ENCODE data around the gene GOLGA1. TPM values are rescaled to one million over a fixed set of nuclear protein-coding genes. Genes with fewer than 3 reads are reported as not detected.
A peak's percentile ranks its signal among the peaks of the same experiment; 100 is the strongest.

GOLGA1 gene
- total RNA-seq, 2 donors from 2014 or later, result 19.1 to 23.2 TPM

DNA sequence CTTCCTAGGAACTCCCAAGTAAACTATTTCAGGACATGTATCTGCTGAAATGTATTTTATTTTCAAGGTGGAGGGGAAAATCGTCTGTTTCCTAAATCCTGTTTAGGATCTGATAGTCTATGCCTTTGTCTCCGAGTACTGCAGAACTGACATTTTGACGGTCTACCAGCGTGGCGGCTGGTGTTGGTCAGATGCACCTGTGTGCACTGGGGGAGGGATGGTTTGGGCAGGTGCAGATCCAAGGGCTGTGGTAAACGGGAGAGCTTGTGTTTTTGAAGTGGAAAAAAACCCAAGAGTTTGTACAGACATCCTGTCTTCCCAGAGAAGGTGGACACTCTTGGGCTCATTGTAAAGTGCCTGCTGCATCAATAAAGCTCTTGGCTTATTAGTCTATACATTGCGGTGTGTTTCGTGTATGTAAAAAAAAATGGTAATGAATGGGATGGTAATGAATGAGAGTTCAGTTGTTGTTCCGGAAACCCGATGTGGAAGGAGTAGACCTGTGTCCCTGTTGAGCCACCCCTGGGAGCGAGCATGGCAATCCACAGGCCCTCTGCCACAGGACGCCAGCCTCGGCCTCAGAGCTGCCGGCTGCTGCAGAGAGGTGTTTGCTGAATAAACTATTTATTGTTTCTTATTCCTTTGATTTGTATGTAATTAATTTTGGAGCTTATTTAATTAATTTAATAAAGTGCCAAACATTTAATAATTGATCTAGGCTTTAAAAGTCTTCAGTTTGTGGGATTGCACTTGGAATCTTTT, 63.7 kb downstream of the GOLGA1 start:
- Histone ChIP-seq H3K9me3 (no peaks in the 10 kb centered on the region), H3K4me3 (no peak overlapping the region), H3K9ac (ENCODE audit: low read depth in 2 of 2, low read length in 2 of 2) (no peak overlapping the region), H3K4me1 (peaks cover 8% of the 10 kb centered on the region), H3K27me3 (no peaks in the 10 kb centered on the region), H3K27ac (no peak overlapping the region), H3K36me3 (peaks cover 24% of the 10 kb centered on the region)
- DNase-seq, result no peak
- TF ChIP-seq, protein P1, sequence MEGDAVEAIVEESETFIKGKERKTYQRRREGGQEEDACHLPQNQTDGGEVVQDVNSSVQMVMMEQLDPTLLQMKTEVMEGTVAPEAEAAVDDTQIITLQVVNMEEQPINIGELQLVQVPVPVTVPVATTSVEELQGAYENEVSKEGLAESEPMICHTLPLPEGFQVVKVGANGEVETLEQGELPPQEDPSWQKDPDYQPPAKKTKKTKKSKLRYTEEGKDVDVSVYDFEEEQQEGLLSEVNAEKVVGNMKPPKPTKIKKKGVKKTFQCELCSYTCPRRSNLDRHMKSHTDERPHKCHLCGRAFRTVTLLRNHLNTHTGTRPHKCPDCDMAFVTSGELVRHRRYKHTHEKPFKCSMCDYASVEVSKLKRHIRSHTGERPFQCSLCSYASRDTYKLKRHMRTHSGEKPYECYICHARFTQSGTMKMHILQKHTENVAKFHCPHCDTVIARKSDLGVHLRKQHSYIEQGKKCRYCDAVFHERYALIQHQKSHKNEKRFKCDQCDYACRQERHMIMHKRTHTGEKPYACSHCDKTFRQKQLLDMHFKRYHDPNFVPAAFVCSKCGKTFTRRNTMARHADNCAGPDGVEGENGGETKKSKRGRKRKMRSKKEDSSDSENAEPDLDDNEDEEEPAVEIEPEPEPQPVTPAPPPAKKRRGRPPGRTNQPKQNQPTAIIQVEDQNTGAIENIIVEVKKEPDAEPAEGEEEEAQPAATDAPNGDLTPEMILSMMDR (IDR thresholded peaks at IDR 0.05), result no peak
- intact Hi-C loops (cut with DNase I), result no loop called here

DNA sequence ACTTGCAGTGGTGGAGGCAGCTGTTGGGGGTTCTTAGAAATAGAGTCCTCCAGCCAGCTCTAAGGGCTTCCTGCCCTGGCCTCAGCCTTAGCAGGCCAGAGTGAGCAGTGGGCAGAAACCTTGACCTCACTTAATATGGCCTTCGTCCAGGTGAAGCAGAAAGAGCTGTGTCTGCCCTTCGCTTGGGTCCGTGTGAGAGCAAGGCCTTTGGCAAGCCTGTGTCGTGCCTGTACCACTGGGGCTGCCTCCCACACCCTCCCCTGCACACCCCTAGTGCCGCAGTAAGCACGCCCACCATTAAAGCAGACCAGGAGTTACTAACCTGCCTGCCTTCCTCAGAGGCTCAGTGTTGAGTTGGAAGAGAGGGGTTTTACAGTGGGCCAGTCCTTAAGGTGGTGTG, 65.4 kb downstream of the GOLGA1 start:
- H3K27ac ChIP-seq, result no peak overlapping the region
- intact Hi-C loops (cut with DNase I), result no loop called here
- no peaks in the 10 kb centered on the region for H3K27me3 ChIP-seq
- TF ChIP-seq, protein P1 (IDR thresholded peaks at IDR 0.05), result no peak
- no peak overlapping the region for H3K9ac ChIP-seq (ENCODE audit: low read depth in 2 of 2, low read length in 2 of 2)
- H3K4me3 ChIP-seq, result no peak overlapping the region
- peaks cover 24% of the 10 kb centered on the region for H3K36me3 ChIP-seq
- peaks cover 14% of the 10 kb centered on the region for H3K4me1 ChIP-seq
- DNase-seq, result no peak
- H3K9me3 ChIP-seq, result no peaks in the 10 kb centered on the region

DNA sequence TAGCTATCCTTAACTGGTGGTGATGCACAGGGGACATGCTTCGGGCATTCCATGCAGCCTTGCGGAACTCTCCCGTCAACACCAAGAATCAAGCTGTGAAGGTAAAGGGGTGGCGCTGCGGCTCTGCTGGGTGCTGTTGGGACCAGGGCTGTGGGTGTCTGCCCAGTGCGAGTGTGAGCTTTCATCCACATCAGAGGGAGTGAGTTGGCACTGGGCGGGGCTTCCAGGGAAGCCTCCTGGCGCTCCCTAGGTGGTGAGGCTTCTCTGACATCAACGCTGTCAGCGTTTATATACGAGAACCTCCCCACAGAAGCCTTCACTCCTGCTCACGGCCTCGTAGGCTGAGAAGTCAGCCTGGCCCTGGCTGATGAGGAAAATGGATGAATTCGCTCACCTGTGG, 67.2 kb downstream of the GOLGA1 start:
- TF ChIP-seq, protein P1 (IDR thresholded peaks at IDR 0.05), result no peak
- intact Hi-C loops (cut with DNase I), result no loop called here
- no peaks in the 10 kb centered on the region for H3K9me3 ChIP-seq
- peaks cover 14% of the 10 kb centered on the region for H3K4me1 ChIP-seq
- no peak for DNase-seq
- H3K9ac ChIP-seq (ENCODE audit: low read depth in 2 of 2, low read length in 2 of 2), result no peak overlapping the region
- no peaks in the 10 kb centered on the region for H3K27me3 ChIP-seq
- H3K4me3 ChIP-seq, result no peak overlapping the region
- no peak overlapping the region for H3K27ac ChIP-seq
- peaks cover 24% of the 10 kb centered on the region for H3K36me3 ChIP-seq

DNA sequence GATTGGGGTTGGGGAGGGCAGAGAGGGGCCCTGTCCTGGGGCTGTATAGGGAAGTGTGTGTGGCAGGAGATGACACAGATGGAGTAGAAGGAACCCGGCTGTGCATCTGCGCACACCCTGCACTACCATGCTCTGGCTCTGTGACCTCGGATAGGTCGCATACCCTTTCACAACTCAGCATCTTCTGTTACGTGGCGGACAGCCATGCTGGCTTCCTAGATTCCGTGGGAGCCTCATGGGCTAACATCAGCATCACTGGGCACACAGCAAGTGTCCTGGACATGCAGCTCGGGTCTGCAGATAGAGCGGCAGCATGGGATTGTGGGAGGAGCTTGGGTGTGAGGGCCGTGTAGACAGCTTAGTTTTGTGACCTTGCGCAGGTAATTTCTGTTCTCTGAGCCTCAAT, 69.7 kb downstream of the GOLGA1 start:
- H3K4me1 ChIP-seq, result peaks cover 18% of the 10 kb centered on the region

DNA sequence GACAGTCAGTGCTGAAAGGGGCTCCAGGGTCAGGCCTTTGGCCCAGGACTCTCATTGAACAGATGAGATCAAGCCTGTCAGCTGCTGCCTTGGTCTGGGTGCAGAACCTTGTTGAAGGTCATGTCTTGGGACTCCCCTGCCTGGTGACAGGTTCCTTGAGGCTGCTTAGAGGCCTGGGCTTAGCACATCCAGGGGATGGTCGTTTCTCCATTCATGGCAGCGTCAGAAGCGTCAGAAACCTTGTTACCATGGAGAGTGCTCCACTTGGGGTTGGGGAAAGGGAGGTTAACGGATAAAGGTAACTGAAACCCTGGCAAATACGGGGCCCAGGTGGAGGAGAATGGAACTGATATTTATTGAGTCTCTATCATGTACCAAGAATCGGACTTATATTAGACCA, 70.2 kb downstream of the GOLGA1 start:
- intact Hi-C loops (cut with DNase I), result no loop called here
- Histone ChIP-seq H3K9ac (ENCODE audit: low read depth in 2 of 2, low read length in 2 of 2) (peak overlapping the region; percentile 62 to 97), H3K36me3 (peaks cover 23% of the 10 kb centered on the region), H3K4me1 (peaks cover 18% of the 10 kb centered on the region), H3K27ac (peak overlapping the region; percentile 89), H3K4me3 (peak overlapping the region; percentile 99), H3K27me3 (no peaks in the 10 kb centered on the region), H3K9me3 (no peaks in the 10 kb centered on the region)
- TF ChIP-seq, protein P1 (IDR thresholded peaks at IDR 0.05), result no peak
- no peak for DNase-seq

More for the DNA sequence above, 69.7 kb downstream of the GOLGA1 start:
- intact Hi-C loops (cut with DNase I), result no loop called here
- no peaks in the 10 kb centered on the region for H3K27me3 ChIP-seq
- TF ChIP-seq, protein P1 (IDR thresholded peaks at IDR 0.05), result no peak
- H3K36me3 ChIP-seq, result peaks cover 24% of the 10 kb centered on the region
- no peak overlapping the region for H3K4me3 ChIP-seq
- no peaks in the 10 kb centered on the region for H3K9me3 ChIP-seq
- no peak overlapping the region for H3K27ac ChIP-seq
- H3K9ac ChIP-seq (ENCODE audit: low read depth in 2 of 2, low read length in 2 of 2), result peak overlapping the region; percentile 62 to 97
- DNase-seq, result no peak

Data from colonic mucosa (tissue), 4 donors.